GM12878 (cell line): ENCODE measurements around the gene MIA2.

Experiments used
- MAX ChIP-seq: IDR thresholded peaks from 2 replicates; pipeline ENCODE4 v1.6.1; 2012; ENCODE audit warnings: low read depth, low read length, improper control_type of control experiment
- MTA2 ChIP-seq: fragments of 450-650 bp; IDR thresholded peaks from 2 replicates; pipeline ENCODE4 v1.6.1; 2016; ENCODE audit warnings: low read depth, mild to moderate bottlenecking, moderate library complexity
- POLR2A ChIP-seq: IDR thresholded peaks from 2 replicates; pipeline ENCODE4 v1.6.1; 2011; ENCODE audit warnings: low read depth, mild to moderate bottlenecking, low read length
- POLR2AphosphoS5 ChIP-seq: IDR thresholded peaks from 2 replicates; pipeline ENCODE4 v1.6.1; 2011; ENCODE audit warnings: mild to moderate bottlenecking, low read length, inconsistent platforms
- SIX5 ChIP-seq: IDR thresholded peaks from 2 replicates; pipeline ENCODE4 v1.6.1; 2011; ENCODE audit warnings: mild to moderate bottlenecking, low read depth, low read length, moderate library complexity; ENCODE audit not compliant: severe bottlenecking
- TAF1 ChIP-seq: IDR thresholded peaks from 2 replicates; pipeline ENCODE4 v1.6.1; 2011; ENCODE audit warnings: mild to moderate bottlenecking, low read depth, low read length, borderline replicate concordance
- TCF3 ChIP-seq: IDR thresholded peaks from 2 replicates; pipeline ENCODE4 v1.6.1; 2012; ENCODE audit warnings: low read depth, mild to moderate bottlenecking, low read length, borderline replicate concordance; ENCODE audit not compliant: insufficient read depth
- TCF7 ChIP-seq: IDR thresholded peaks from 2 replicates; pipeline ENCODE4 v1.6.1; 2014; ENCODE audit warnings: antibody characterized with exemption, borderline replicate concordance
- YBX1 ChIP-seq: fragments of 450-650 bp; IDR thresholded peaks from 2 replicates; pipeline ENCODE4 v1.6.1; 2016; ENCODE audit warnings: antibody characterized with exemption
- ZNF274 ChIP-seq: IDR thresholded peaks from one replicate; pipeline ENCODE4 v1.8.0; 2011; ENCODE audit not compliant: insufficient read length, insufficient read depth
- TF ChIP-seq, protein P1 (sequence below), 3 experiments: IDR thresholded peaks in 2 of 3; conservative IDR thresholded peaks in 1 of 3; 2 replicates each; pipeline ENCODE4 v1.5.1; 2011; ENCODE audit warnings: low read depth in 3 of 3, low read length in 3 of 3, mild to moderate bottlenecking in 3 of 3, control low read depth in 2 of 3, moderate library complexity in 2 of 3, inconsistent platforms in 1 of 3, mixed read lengths in 1 of 3; ENCODE audit not compliant: control insufficient read depth in 2 of 3, insufficient read depth in 1 of 3; ENCODE audit errors: extremely low read depth in 1 of 3
- TF ChIP-seq, protein P2 (sequence below): fragments of 450-650 bp; IDR thresholded peaks from 2 replicates; pipeline ENCODE4 v1.6.1; 2016; ENCODE audit warnings: mild to moderate bottlenecking, moderate library complexity, borderline replicate concordance
- TF ChIP-seq, protein P3 (sequence below): IDR thresholded peaks from 2 replicates; pipeline ENCODE4 v1.6.1; 2012; ENCODE audit warnings: low read depth, low read length, improper control_type of control experiment

DNA sequence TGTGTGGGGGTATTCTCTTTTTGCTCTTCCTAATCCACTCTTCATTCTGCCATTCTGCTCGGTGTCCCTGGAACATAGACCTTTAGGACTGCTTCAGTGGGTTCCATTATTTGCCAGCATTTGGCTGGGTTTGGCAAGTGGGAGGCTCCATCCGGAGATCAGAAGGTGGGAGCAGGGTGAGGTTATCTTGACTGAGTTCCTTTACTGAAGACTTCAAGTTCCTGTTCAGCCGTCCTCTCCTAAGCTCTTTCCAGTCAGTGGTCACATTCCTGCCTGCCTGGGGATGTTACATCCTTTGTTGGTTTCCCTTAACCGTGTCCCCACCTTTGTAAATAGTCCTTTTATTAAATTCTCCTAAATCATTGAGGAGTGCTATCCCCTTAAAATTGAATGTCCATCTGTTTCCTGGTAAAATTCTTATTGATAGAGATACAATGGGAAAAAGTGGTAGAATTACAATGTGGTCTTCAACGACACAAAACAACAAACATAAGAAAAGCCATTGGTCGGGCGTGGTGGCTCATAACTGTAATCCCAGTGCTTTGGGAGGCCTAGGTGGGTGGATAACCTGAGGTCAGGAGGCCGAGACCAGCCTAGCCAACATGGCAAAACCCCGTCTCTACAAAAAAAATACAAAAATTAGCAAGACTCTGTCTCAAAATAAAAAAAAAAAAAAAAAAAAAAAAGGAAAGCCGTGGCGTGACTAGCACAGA, 5.0 kb upstream of the MIA2 start:
- TF ChIP-seq, protein P1, sequence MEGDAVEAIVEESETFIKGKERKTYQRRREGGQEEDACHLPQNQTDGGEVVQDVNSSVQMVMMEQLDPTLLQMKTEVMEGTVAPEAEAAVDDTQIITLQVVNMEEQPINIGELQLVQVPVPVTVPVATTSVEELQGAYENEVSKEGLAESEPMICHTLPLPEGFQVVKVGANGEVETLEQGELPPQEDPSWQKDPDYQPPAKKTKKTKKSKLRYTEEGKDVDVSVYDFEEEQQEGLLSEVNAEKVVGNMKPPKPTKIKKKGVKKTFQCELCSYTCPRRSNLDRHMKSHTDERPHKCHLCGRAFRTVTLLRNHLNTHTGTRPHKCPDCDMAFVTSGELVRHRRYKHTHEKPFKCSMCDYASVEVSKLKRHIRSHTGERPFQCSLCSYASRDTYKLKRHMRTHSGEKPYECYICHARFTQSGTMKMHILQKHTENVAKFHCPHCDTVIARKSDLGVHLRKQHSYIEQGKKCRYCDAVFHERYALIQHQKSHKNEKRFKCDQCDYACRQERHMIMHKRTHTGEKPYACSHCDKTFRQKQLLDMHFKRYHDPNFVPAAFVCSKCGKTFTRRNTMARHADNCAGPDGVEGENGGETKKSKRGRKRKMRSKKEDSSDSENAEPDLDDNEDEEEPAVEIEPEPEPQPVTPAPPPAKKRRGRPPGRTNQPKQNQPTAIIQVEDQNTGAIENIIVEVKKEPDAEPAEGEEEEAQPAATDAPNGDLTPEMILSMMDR (IDR thresholded peaks at IDR 0.05 in 2 of 3, conservative IDR thresholded peaks at IDR 0.05 in 1 of 3; ENCODE audit: control insufficient read depth in 2 of 3, extremely low read depth in 1 of 3, insufficient read depth in 1 of 3, low read depth in 3 of 3, low read length in 3 of 3): no peak
- no peak for TF ChIP-seq MAX
- TF ChIP-seq MTA2: no peak
- TF ChIP-seq SIX5: no peak
- no peak for TF ChIP-seq ZNF274
- TF ChIP-seq, protein P2, sequence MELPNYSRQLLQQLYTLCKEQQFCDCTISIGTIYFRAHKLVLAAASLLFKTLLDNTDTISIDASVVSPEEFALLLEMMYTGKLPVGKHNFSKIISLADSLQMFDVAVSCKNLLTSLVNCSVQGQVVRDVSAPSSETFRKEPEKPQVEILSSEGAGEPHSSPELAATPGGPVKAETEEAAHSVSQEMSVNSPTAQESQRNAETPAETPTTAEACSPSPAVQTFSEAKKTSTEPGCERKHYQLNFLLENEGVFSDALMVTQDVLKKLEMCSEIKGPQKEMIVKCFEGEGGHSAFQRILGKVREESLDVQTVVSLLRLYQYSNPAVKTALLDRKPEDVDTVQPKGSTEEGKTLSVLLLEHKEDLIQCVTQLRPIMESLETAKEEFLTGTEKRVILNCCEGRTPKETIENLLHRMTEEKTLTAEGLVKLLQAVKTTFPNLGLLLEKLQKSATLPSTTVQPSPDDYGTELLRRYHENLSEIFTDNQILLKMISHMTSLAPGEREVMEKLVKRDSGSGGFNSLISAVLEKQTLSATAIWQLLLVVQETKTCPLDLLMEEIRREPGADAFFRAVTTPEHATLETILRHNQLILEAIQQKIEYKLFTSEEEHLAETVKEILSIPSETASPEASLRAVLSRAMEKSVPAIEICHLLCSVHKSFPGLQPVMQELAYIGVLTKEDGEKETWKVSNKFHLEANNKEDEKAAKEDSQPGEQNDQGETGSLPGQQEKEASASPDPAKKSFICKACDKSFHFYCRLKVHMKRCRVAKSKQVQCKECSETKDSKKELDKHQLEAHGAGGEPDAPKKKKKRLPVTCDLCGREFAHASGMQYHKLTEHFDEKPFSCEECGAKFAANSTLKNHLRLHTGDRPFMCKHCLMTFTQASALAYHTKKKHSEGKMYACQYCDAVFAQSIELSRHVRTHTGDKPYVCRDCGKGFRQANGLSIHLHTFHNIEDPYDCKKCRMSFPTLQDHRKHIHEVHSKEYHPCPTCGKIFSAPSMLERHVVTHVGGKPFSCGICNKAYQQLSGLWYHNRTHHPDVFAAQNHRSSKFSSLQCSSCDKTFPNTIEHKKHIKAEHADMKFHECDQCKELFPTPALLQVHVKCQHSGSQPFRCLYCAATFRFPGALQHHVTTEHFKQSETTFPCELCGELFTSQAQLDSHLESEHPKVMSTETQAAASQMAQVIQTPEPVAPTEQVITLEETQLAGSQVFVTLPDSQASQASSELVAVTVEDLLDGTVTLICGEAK: no peak
- TF ChIP-seq POLR2AphosphoS5: no peak
- TF ChIP-seq TCF3: no peak
- TF ChIP-seq YBX1: no peak
- TF ChIP-seq TCF7: no peak
- no peak for TF ChIP-seq POLR2A
- TF ChIP-seq TAF1: no peak
- TF ChIP-seq, protein P3, sequence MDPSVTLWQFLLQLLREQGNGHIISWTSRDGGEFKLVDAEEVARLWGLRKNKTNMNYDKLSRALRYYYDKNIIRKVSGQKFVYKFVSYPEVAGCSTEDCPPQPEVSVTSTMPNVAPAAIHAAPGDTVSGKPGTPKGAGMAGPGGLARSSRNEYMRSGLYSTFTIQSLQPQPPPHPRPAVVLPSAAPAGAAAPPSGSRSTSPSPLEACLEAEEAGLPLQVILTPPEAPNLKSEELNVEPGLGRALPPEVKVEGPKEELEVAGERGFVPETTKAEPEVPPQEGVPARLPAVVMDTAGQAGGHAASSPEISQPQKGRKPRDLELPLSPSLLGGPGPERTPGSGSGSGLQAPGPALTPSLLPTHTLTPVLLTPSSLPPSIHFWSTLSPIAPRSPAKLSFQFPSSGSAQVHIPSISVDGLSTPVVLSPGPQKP: no peak
